Nephron progenitor cell (in vitro differentiated cells): ENCODE data around the gene COA3.
A peak's percentile ranks its signal among the peaks of the same experiment; 100 is the strongest.

Experiments used
- DNase-seq: peaks from one replicate; pipeline ENCODE4 v3.0.0; 2021
- H3K27ac Mint-ChIP-seq: 2 replicates; pipeline ENCODE4 v1.8.0; 2021; ENCODE audit warnings: mild to moderate bottlenecking, moderate library complexity, mixed read lengths
- H3K27me3 Mint-ChIP-seq: 2 replicates; pipeline ENCODE4 v1.8.0; 2021; ENCODE audit warnings: mild to moderate bottlenecking, low read depth, mixed read lengths; ENCODE audit not compliant: poor library complexity
- H3K36me3 Mint-ChIP-seq: 2 replicates; pipeline ENCODE4 v1.8.0; 2021; ENCODE audit warnings: low read depth, mixed read lengths
- H3K4me1 Mint-ChIP-seq: 2 replicates; pipeline ENCODE4 v1.8.0; 2021; ENCODE audit warnings: mixed read lengths
- H3K4me3 Mint-ChIP-seq: 2 replicates; pipeline ENCODE4 v1.8.0; 2021; ENCODE audit warnings: mild to moderate bottlenecking, moderate library complexity, mixed read lengths
- H3K9me3 Mint-ChIP-seq: 2 replicates; pipeline ENCODE4 v1.8.0; 2021; ENCODE audit warnings: mild to moderate bottlenecking, moderate library complexity, mixed read lengths
- TF ChIP-seq, protein P1 (sequence below): fragments of 200-600 bp; sonication (generic); IDR thresholded peaks from 2 replicates; pipeline ENCODE4 v1.5.0; 2021; ENCODE audit warnings: antibody characterized with exemption

The COA3 gene

DNA sequence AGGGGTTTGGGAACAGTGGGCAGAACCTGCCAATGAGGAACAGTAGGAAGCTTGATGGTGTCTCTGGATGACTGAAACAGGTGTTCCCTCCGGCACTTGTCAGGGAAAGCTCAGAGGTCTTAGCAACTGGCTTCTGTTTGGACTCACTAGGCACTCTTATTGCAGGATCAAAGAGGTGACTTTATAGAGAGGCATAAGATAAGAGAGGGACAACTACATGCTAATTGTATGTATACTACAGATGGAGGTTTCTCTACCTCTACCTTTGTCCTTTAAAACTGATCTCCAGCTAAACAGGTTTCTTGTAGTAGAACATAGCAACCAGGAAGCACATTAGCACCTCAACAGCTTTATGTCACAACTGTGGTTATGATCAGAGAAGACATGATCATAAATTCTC is 7.7 kb upstream of the COA3 start:
- no peak for DNase-seq
- Mint-ChIP-seq H3K4me3 (no peak overlapping the region), H3K4me1 (peaks cover 48% of the 10 kb centered on the region), H3K9me3 (no peaks in the 10 kb centered on the region), H3K36me3 (peaks cover 10% of the 10 kb centered on the region), H3K27me3 (peaks cover 4% of the 10 kb centered on the region), H3K27ac (no peak overlapping the region)
- TF ChIP-seq, protein P1, sequence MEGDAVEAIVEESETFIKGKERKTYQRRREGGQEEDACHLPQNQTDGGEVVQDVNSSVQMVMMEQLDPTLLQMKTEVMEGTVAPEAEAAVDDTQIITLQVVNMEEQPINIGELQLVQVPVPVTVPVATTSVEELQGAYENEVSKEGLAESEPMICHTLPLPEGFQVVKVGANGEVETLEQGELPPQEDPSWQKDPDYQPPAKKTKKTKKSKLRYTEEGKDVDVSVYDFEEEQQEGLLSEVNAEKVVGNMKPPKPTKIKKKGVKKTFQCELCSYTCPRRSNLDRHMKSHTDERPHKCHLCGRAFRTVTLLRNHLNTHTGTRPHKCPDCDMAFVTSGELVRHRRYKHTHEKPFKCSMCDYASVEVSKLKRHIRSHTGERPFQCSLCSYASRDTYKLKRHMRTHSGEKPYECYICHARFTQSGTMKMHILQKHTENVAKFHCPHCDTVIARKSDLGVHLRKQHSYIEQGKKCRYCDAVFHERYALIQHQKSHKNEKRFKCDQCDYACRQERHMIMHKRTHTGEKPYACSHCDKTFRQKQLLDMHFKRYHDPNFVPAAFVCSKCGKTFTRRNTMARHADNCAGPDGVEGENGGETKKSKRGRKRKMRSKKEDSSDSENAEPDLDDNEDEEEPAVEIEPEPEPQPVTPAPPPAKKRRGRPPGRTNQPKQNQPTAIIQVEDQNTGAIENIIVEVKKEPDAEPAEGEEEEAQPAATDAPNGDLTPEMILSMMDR = no peak

DNA sequence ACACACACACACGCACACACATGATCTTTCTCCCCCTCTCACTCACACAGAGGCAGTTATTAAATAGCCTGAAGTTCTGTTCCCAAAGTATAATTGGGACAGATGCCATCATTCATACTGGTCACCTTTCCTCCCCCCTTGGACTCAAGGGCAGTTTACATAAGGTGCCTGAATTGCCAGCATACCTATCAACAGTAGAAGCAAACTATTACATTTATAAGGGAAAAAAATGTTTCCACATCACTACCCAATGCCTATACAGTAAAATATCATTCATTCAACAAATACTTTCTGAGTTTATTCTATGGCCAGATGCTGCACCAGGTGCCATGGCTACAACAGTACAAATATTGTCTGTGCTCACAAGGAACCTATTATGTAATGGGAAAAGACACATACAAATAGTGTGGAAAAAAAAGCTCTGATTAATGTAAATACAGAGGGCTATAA is 6.4 kb upstream of the COA3 start:
- no peaks in the 10 kb centered on the region for H3K9me3 Mint-ChIP-seq
- H3K27ac Mint-ChIP-seq = peak overlapping the region; percentile 52
- no peak for DNase-seq

DNA sequence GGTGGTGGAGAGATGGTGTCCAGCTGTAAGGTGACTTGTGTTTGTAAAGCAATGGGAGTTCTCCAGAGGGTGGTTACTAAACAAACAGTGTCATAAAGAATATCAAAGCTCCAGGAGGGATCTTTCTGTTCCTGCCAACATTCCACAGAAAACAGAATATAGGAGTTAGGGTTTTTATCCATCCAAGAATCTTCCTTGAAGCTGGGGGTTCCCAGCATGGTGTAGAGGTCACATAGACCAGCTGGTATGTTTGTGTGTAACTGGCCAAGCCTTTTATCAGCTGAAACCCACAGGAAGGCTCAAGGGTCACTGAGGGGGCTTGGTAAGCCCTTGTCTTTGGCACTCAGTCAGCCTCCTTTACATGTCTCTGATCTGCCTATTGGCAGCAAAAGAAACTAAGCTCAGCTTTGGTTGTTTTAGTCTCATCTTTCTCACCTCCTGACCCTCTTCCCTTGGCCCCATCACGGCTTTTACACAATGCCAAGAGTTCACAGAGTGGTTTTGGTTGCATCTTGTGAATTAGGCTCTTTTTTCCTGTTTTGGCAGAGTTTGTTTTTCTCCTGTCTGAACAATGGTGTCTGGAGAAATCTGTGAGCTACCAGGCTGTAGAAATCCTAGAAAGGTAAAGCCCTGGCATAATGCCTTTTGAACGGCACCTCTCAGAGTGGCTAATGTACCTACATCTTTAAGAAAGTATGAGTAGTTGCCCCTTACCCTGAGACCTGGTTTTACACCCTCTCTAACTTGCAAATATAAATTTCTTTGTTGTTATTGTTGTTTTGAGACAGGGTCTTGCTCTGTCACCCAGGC is 4.8 kb upstream of the COA3 start:
- Mint-ChIP-seq H3K27ac (peak overlapping the region; percentile 99), H3K27me3 (peaks cover 19% of the 10 kb centered on the region), H3K9me3 (peaks cover 5% of the 10 kb centered on the region), H3K36me3 (peaks cover 6% of the 10 kb centered on the region), H3K4me3 (peak overlapping the region; percentile 63), H3K4me1 (peaks cover 55% of the 10 kb centered on the region)
- DNase-seq = peak; percentile 16
- TF ChIP-seq, protein P1 = no peak

More for the DNA sequence above, 6.4 kb upstream of the COA3 start:
- TF ChIP-seq, protein P1 = no peak
- Mint-ChIP-seq H3K27me3 (peaks cover 15% of the 10 kb centered on the region), H3K4me3 (peak overlapping the region; percentile 46), H3K36me3 (peaks cover 2% of the 10 kb centered on the region), H3K4me1 (peaks cover 55% of the 10 kb centered on the region)

DNA sequence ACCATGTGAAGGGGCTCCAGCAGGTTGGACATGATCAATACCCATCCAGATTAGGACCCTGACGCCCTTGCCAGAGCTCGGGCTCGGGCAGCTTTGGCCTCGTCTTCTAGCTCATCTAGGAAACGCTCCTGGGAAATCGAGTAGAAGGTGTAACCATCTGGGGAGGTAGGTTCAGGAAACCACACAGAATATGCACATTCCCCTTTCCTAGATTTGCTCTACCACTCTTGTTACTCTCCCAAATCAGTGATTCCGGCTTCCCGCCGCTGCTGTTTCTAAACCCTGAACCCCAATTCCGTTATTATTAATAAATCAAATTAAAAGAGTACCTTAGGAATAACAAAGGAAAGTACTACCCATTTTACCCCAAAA is 507 bp downstream of the COA3 start:
- H3K36me3 Mint-ChIP-seq = peaks cover 36% of the 10 kb centered on the region
- H3K27ac Mint-ChIP-seq = no peak overlapping the region
- H3K4me1 Mint-ChIP-seq = peaks cover 55% of the 10 kb centered on the region
- peak overlapping the region; percentile 96 for H3K4me3 Mint-ChIP-seq
- H3K27me3 Mint-ChIP-seq = peaks cover 25% of the 10 kb centered on the region
- TF ChIP-seq, protein P1 = no peak
- DNase-seq = no peak
- peaks cover 5% of the 10 kb centered on the region for H3K9me3 Mint-ChIP-seq

DNA sequence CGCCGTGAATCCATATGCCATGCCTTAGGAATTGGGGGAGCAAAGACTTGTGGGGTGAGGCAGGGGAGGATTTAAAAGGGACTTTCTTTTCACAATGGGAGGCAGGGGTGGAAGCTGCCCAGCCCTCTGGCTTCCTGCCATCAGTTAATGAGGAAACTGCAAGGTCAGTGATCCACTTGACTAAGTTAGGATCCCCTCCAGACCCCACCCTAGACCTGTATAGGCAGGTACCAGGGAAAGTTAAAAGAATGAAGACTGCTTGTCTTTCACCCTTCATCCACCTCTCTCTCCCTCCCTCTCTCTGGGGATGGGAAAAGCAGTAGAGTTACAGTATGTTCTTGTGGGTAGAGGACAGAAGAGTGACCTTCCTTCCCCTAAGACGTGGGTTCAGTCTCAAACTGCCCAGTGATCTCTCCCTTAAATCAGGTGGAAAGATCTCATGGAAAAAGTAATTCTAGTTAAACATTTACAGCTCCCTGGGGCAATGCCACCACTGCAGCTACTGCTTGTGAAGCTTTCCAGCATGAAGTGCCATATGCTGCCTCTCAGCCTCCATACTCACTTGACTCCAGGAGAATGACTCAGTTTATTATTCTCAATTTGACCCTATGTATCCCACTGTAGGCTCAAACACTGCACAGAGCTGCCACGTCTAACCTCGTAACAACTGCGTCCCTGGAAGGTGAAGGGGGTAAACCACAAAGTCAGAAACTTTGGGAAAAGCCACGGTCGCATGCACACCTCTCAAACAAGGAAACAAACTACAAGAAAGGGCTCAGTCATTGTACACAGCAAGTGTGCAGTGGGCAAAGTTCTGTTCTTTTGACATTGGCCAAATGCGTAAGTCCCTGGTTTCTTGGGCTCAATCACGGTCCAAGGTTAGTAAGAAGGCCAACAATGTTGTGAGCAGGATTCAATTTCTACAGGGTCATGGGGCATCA is 1.2 kb downstream of the COA3 start:
- peaks cover 5% of the 10 kb centered on the region for H3K9me3 Mint-ChIP-seq
- DNase-seq = no peak
- peaks cover 36% of the 10 kb centered on the region for H3K36me3 Mint-ChIP-seq
- peaks cover 48% of the 10 kb centered on the region for H3K4me1 Mint-ChIP-seq
- H3K4me3 Mint-ChIP-seq = peak overlapping the region; percentile 96
- TF ChIP-seq, protein P1 = no peak
- no peak overlapping the region for H3K27ac Mint-ChIP-seq
- H3K27me3 Mint-ChIP-seq = peaks cover 27% of the 10 kb centered on the region
